Caco-2 (cell line): Measurements from ENCODE around the gene SYNGR1. TPM values are rescaled to one million over a fixed set of nuclear protein-coding genes. Genes with fewer than 3 reads are reported as not detected.
"Not testable (repeated sequence)": the region's sequence is repeated elsewhere in the genome, so short reads cannot be mapped to it uniquely, and the experiment has no call there.

Experiments used
- BruUV-seq: library from RNA; stranded (reverse); fragments of 400-500 nt; replicated peaks from 2 replicates; lab custom pipeline; 2021; lab: Mats Ljungman, UMichigan
- CTCF ChIA-PET: fragments of 300-600 bp; sonication (Branson Sonifier 250); formaldehyde crosslinking; loops from one replicate; lab custom pipeline; 2022; ENCODE audit warnings: antibody characterized with exemption; lab: Charles Lee
- POLR2A ChIA-PET: fragments of 300-600 bp; sonication (Branson Sonifier 250); formaldehyde crosslinking; loops from one replicate; lab custom pipeline; 2022; ENCODE audit warnings: antibody characterized with exemption; lab: Charles Lee
- DNase-seq, 2 experiments: peaks; one replicate each; pipeline versions ENCODE4 v3.0.0 to v3.0.0-alpha.2; 2020 to 2022
- H3K27me3 ChIP-seq: replicated peaks from 2 replicates; pipeline ENCODE4 v1.6.0; 2011; ENCODE audit warnings: low read length; ENCODE audit not compliant: control insufficient read depth, insufficient read depth
- H3K36me3 ChIP-seq: 2 replicates; pipeline ENCODE4 v1.5.1; 2011; ENCODE audit warnings: low read length; ENCODE audit not compliant: control insufficient read depth, insufficient read depth
- H3K4me1 ChIP-seq: fragments of 250-450 bp; sonication (Bioruptor Pico); 2 replicates; pipeline ENCODE4 v1.5.1; 2020; ENCODE audit warnings: mild to moderate bottlenecking
- H3K4me3 ChIP-seq: 2 replicates; pipeline ENCODE4 v1.5.1; 2011; ENCODE audit warnings: low read depth, mild to moderate bottlenecking, control low read depth, low read length
- H3K9me3 ChIP-seq: fragments of 250-450 bp; sonication (Bioruptor Pico); 2 replicates; pipeline ENCODE4 v1.5.1; 2020; ENCODE audit warnings: mild to moderate bottlenecking, moderate library complexity
- H3K27ac Mint-ChIP-seq: one replicate; pipeline ENCODE4 v1.8.0; 2022; ENCODE audit warnings: mixed read lengths; ENCODE audit not compliant: unreplicated experiment
- H3K27me3 Mint-ChIP-seq: one replicate; pipeline ENCODE4 v1.8.0; 2022; ENCODE audit warnings: mixed read lengths; ENCODE audit not compliant: insufficient read depth, unreplicated experiment
- H3K36me3 Mint-ChIP-seq: one replicate; pipeline ENCODE4 v1.8.0; 2022; ENCODE audit warnings: mild to moderate bottlenecking, mixed read lengths; ENCODE audit not compliant: insufficient read depth, unreplicated experiment
- H3K4me1 Mint-ChIP-seq: one replicate; pipeline ENCODE4 v1.8.0; 2022; ENCODE audit warnings: low read depth, mixed read lengths; ENCODE audit not compliant: unreplicated experiment
- H3K4me3 Mint-ChIP-seq: one replicate; pipeline ENCODE4 v1.8.0; 2022; ENCODE audit warnings: mild to moderate bottlenecking, moderate library complexity, mixed read lengths; ENCODE audit not compliant: unreplicated experiment
- H3K9me3 Mint-ChIP-seq: one replicate; pipeline ENCODE4 v1.8.0; 2022; ENCODE audit warnings: mixed read lengths; ENCODE audit not compliant: unreplicated experiment
- CTCF ChIP-seq, 2 experiments: fragments of 200-600 bp in 1 of 2; IDR thresholded peaks; 1 replicate in 1 of 2; 2 replicates in 1 of 2; pipeline versions ENCODE4 v1.5.1 to v1.8.0; 2011 to 2022; ENCODE audit warnings: antibody characterized with exemption in 1 of 2, control low read depth in 1 of 2, inconsistent platforms in 1 of 2, low read depth in 1 of 2, low read length in 1 of 2, mild to moderate bottlenecking in 1 of 2, moderate library complexity in 1 of 2; ENCODE audit not compliant: insufficient read depth in 1 of 2, severe bottlenecking in 1 of 2, unreplicated experiment in 1 of 2
- intact Hi-C: fragments of 100-400 bp; cut with micrococcal nuclease; formaldehyde crosslinking; loops from one replicate; pipeline ENCODE4 v1.10.0; 2022; ENCODE audit not compliant: unreplicated experiment
- total RNA-seq: library from RNA; stranded (reverse); gene quantifications from 2 replicates; pipeline ENCODE4 v1.2.3, GENCODE V29; 2022

Gene SYNGR1
- total RNA-seq, 1 experiment from 2014 or later = 20.2 TPM

- no peak overlapping the region for H3K4me3 ChIP-seq
- CTCF ChIA-PET = interaction anchor here (0.6 kb wide), 1 partner anchor 1885 kb away, joined by 3 read pairs; no protein-coding TSS in a partner anchor
Measured at GRCh38 chr22:39352306-39352891, 2.6 kb downstream of the SYNGR1 start.

GRCh38 chr22:39353346-39353745, 3.6 kb downstream of the SYNGR1 start:
- no peaks in the 10 kb centered on the region for H3K4me1 ChIP-seq
- TF ChIP-seq CTCF (IDR thresholded peaks at IDR 0.05; ENCODE audit: insufficient read depth in 1 of 2, low read depth in 1 of 2, low read length in 1 of 2, severe bottlenecking in 1 of 2, unreplicated experiment in 1 of 2) = no peak
- no peaks in the 10 kb centered on the region; the same call in 1 of the 2 replicates for H3K36me3 ChIP-seq
- no peaks in the 10 kb centered on the region for H3K9me3 Mint-ChIP-seq
- BruUV-seq = no TSS peak
- no peaks in the 10 kb centered on the region for H3K27me3 ChIP-seq
- H3K9me3 ChIP-seq = no peaks in the 10 kb centered on the region
- H3K36me3 Mint-ChIP-seq = no peaks in the 10 kb centered on the region
- H3K4me1 Mint-ChIP-seq = no peaks in the 10 kb centered on the region
- no peak for DNase-seq
- H3K4me3 Mint-ChIP-seq = no peak overlapping the region
- ChIA-PET POLR2A (no interaction called here), CTCF (no interaction called here)
- H3K27ac Mint-ChIP-seq = no peak overlapping the region
- H3K4me3 ChIP-seq = no peak overlapping the region
- no peaks in the 10 kb centered on the region for H3K27me3 Mint-ChIP-seq
- intact Hi-C loops = no loop called here

More at GRCh38 chr22:39352306-39352891, 2.6 kb downstream of the SYNGR1 start:
- Histone ChIP-seq H3K9me3 (no peaks in the 10 kb centered on the region), H3K27me3 (no peaks in the 10 kb centered on the region), H3K4me1 (no peaks in the 10 kb centered on the region), H3K36me3 (no peaks in the 10 kb centered on the region; the same call in 1 of the 2 replicates)
- DNase-seq = no peak
- BruUV-seq = no TSS peak
- no peak overlapping the region for H3K4me3 Mint-ChIP-seq
- no peaks in the 10 kb centered on the region for H3K27me3 Mint-ChIP-seq
- H3K9me3 Mint-ChIP-seq = no peaks in the 10 kb centered on the region
- intact Hi-C loops = no loop called here
- no peak overlapping the region for H3K27ac Mint-ChIP-seq
- no peaks in the 10 kb centered on the region for H3K4me1 Mint-ChIP-seq
- POLR2A ChIA-PET = no interaction called here
- no peaks in the 10 kb centered on the region for H3K36me3 Mint-ChIP-seq
- no peak for TF ChIP-seq CTCF (IDR thresholded peaks at IDR 0.05; ENCODE audit: insufficient read depth in 1 of 2, low read depth in 1 of 2, low read length in 1 of 2, severe bottlenecking in 1 of 2, unreplicated experiment in 1 of 2)

- no peak overlapping the region for H3K27ac Mint-ChIP-seq
Measured at GRCh38 chr22:39355080-39355479, 5.3 kb downstream of the SYNGR1 start.

GRCh38 chr22:39355805-39356204, 6.0 kb downstream of the SYNGR1 start:
- CTCF ChIA-PET, H3K27ac Mint-ChIP-seq, H3K27me3 Mint-ChIP-seq, H3K4me1 ChIP-seq, H3K9me3 ChIP-seq, POLR2A ChIA-PET, H3K36me3 ChIP-seq, intact Hi-C loops, H3K27me3 ChIP-seq, H3K9me3 Mint-ChIP-seq, BruUV-seq, H3K4me3 Mint-ChIP-seq, DNase-seq, H3K36me3 Mint-ChIP-seq, H3K4me3 ChIP-seq: not testable (repeated sequence)
- H3K4me1 Mint-ChIP-seq = peaks cover 11% of the 10 kb centered on the region

More at GRCh38 chr22:39355080-39355479, 5.3 kb downstream of the SYNGR1 start:
- Histone ChIP-seq H3K4me3 (no peak overlapping the region), H3K9me3 (no peaks in the 10 kb centered on the region), H3K4me1 (no peaks in the 10 kb centered on the region), H3K36me3 (no peaks in the 10 kb centered on the region; the same call in 1 of the 2 replicates), H3K27me3 (no peaks in the 10 kb centered on the region)
- no peak for TF ChIP-seq CTCF (IDR thresholded peaks at IDR 0.05; ENCODE audit: insufficient read depth in 1 of 2, low read depth in 1 of 2, low read length in 1 of 2, severe bottlenecking in 1 of 2, unreplicated experiment in 1 of 2)
- no peak for DNase-seq
- H3K4me1 Mint-ChIP-seq = peaks cover 4% of the 10 kb centered on the region
- intact Hi-C loops = no loop called here
- ChIA-PET POLR2A (no interaction called here), CTCF (interaction anchor here (0.9 kb wide), 1 partner anchor 11 kb away, joined by 4 read pairs; no protein-coding TSS in a partner anchor)
- BruUV-seq = no TSS peak
- H3K9me3 Mint-ChIP-seq = no peaks in the 10 kb centered on the region
- H3K27me3 Mint-ChIP-seq = no peaks in the 10 kb centered on the region
- H3K36me3 Mint-ChIP-seq = no peaks in the 10 kb centered on the region
- H3K4me3 Mint-ChIP-seq = no peak overlapping the region
